Measurements from ENCODE around the gene RERG.
"Not testable (repeated sequence)": the region's sequence is repeated elsewhere in the genome, so short reads cannot be mapped to it uniquely, and the experiment has no call there.

Gene RERG

DNA sequence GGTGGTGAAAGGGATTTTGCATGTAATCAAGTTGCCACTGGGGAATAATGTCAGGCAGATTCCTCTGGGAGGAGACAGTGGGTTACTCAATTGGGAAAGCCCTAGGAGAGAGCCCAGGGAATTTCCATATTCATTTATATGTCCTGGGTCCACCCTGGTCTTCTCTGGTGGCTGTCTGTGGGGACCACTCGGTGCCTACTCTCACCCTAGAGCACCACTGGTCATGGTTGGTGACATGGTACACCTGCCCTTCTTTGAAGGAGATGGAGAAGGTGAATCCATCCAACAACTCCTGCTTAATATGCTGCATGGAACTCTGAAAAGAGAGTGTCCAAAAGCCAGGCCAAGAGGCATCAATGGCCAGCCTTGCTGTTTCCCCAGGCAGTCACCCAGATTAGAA is 12.8 kb upstream of the RERG start:
- Histone ChIP-seq H3K4me3 (ENCODE audit: low read depth, low read length) (no peak overlapping the region), H3K36me3 (ENCODE audit: control insufficient read depth, insufficient read depth, low read length) (no peaks in the 10 kb centered on the region), H3K9me3 (ENCODE audit: control insufficient read depth, insufficient read depth, low read length) (no peaks in the 10 kb centered on the region), H3K27me3 (ENCODE audit: control insufficient read depth, insufficient read depth, low read length) (no peaks in the 10 kb centered on the region), H3K9ac (ENCODE audit: low read depth, low read length) (no peak overlapping the region), H3K4me1 (ENCODE audit: control insufficient read depth, insufficient read depth, low read length) (no peaks in the 10 kb centered on the region)

DNA sequence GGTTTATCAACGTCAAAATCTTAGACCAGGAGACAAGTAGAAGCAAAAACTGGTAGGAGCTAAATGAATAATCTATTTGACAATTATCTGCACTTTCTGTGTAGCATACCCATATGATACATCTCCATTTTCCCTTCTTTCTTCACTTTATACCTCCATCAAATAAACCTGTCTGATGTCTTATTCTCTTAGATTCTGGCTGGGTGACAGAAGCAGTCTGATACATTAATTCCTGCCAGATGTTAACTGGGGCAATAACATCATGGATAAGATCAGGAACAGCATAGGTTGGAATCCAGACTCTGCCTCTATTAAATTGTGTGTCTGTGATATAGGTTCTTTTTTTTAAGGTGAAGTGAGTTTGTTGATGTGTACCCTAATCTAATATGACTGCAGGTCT is 11.7 kb upstream of the RERG start:
- no peaks in the 10 kb centered on the region for H3K9me3 ChIP-seq (ENCODE audit: control insufficient read depth, insufficient read depth, low read length)
- no peaks in the 10 kb centered on the region for H3K27me3 ChIP-seq (ENCODE audit: control insufficient read depth, insufficient read depth, low read length)
- H3K4me1 ChIP-seq (ENCODE audit: control insufficient read depth, insufficient read depth, low read length) = no peaks in the 10 kb centered on the region
- no peaks in the 10 kb centered on the region for H3K36me3 ChIP-seq (ENCODE audit: control insufficient read depth, insufficient read depth, low read length)
- H3K4me3 ChIP-seq (ENCODE audit: low read depth, low read length) = no peak overlapping the region
- no peak overlapping the region for H3K9ac ChIP-seq (ENCODE audit: low read depth, low read length)

DNA sequence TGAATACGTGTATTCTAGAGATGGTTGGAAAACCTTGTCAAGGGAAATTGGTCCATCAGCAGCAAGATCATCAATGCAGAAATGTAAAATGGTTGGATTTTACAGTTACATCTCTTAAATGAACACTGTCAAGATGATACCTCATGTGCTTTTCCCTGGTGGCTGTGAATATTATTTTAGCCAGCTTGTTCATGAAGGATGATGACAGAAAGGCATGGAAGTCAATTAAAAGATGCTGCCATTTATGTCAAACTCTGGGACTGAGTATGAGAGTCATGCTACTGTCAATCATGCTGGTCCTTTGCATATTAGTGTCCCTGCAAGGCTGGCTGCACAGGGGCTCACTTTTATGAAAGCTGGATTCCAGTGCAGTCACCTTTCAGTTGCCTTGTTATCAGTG is 10.3 kb upstream of the RERG start:
- Histone ChIP-seq H3K36me3 (ENCODE audit: control insufficient read depth, insufficient read depth, low read length) (no peaks in the 10 kb centered on the region), H3K9me3 (ENCODE audit: control insufficient read depth, insufficient read depth, low read length) (no peaks in the 10 kb centered on the region), H3K9ac (ENCODE audit: low read depth, low read length) (no peak overlapping the region), H3K4me3 (ENCODE audit: low read depth, low read length) (no peak overlapping the region), H3K4me1 (ENCODE audit: control insufficient read depth, insufficient read depth, low read length) (no peaks in the 10 kb centered on the region), H3K27me3 (ENCODE audit: control insufficient read depth, insufficient read depth, low read length) (no peaks in the 10 kb centered on the region)

DNA sequence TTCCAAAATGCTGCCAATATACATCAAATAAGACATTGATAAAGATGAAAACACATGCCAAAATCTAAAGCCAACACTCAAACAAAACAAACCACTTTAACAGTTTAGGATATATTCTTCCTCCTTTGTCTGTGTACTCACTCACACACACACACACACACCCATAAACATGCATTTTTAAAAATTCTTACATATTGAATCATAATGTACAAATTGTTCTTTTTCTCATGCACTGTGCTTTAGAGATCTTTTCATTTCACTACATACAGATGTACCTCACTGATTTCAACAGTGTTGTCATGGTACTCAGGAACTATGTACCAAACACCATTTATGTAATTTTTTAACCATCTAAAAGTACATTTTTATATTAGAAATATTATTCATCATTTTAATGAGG is 9.5 kb upstream of the RERG start:
- no peaks in the 10 kb centered on the region for H3K27me3 ChIP-seq (ENCODE audit: control insufficient read depth, insufficient read depth, low read length)
- no peaks in the 10 kb centered on the region for H3K9me3 ChIP-seq (ENCODE audit: control insufficient read depth, insufficient read depth, low read length)
- no peak overlapping the region for H3K4me3 ChIP-seq (ENCODE audit: low read depth, low read length)
- H3K36me3 ChIP-seq (ENCODE audit: control insufficient read depth, insufficient read depth, low read length) = no peaks in the 10 kb centered on the region
- H3K9ac ChIP-seq (ENCODE audit: low read depth, low read length) = no peak overlapping the region
- H3K4me1 ChIP-seq (ENCODE audit: control insufficient read depth, insufficient read depth, low read length) = no peaks in the 10 kb centered on the region

DNA sequence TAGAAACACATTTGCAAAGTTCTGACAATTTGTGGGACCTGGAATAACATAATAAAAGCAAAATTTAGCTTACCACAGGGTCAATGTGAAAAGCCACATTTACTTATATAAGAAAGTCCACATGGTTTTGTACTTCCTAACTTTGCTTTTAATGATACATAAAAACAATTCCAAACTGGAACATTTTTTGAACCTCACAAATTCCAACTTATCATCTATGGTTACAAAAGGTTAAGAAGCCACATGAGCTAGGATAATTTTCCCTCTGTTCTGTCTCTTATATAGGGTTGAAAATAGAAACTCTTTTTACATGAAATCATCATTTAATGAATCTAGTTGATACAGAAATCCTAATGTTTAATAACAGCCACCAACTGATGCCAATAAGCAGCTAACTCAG is 8.9 kb upstream of the RERG start:
- Histone ChIP-seq H3K4me3 (ENCODE audit: low read depth, low read length) (no peak overlapping the region), H3K4me1 (ENCODE audit: control insufficient read depth, insufficient read depth, low read length) (no peaks in the 10 kb centered on the region), H3K9me3 (ENCODE audit: control insufficient read depth, insufficient read depth, low read length) (no peaks in the 10 kb centered on the region), H3K9ac (ENCODE audit: low read depth, low read length) (no peak overlapping the region), H3K36me3 (ENCODE audit: control insufficient read depth, insufficient read depth, low read length) (no peaks in the 10 kb centered on the region), H3K27me3 (ENCODE audit: control insufficient read depth, insufficient read depth, low read length) (no peaks in the 10 kb centered on the region)

DNA sequence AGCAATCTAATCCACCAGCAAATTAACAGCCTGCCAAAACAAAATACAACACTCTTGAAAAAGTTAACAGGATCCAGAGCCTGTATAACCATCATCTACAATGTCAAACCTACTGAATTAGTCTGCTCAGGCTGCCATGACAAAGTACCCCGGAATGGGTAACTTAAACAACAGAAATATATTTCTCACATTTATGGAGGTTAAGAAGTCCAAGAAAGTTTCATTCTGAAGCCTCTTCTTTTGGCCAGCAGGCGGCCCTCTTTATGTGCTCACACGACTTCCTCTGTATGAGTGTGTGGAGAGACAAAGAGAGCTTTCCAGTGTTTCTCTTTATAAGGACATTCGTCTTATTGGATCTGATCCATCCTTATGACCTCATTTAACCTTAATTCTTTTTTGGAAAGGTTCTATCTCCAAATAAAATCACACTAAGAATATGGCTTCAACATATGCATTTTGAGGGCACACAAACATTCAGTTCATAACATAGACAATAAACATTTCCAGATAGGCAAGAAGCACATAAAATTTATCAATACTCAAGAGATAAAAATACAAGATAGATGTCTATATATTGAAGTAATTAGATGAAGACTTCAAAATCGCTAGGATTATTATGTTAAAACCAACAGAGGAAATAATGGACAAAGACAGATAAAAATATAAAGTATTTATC is 5.9 kb upstream of the RERG start:
- Histone ChIP-seq H3K9me3 (ENCODE audit: control insufficient read depth, insufficient read depth, low read length) (no peaks in the 10 kb centered on the region), H3K4me3 (ENCODE audit: low read depth, low read length) (no peak overlapping the region), H3K4me1 (ENCODE audit: control insufficient read depth, insufficient read depth, low read length) (no peaks in the 10 kb centered on the region), H3K9ac (ENCODE audit: low read depth, low read length) (no peak overlapping the region), H3K36me3 (ENCODE audit: control insufficient read depth, insufficient read depth, low read length) (no peaks in the 10 kb centered on the region), H3K27me3 (ENCODE audit: control insufficient read depth, insufficient read depth, low read length) (peaks cover 8% of the 10 kb centered on the region)

DNA sequence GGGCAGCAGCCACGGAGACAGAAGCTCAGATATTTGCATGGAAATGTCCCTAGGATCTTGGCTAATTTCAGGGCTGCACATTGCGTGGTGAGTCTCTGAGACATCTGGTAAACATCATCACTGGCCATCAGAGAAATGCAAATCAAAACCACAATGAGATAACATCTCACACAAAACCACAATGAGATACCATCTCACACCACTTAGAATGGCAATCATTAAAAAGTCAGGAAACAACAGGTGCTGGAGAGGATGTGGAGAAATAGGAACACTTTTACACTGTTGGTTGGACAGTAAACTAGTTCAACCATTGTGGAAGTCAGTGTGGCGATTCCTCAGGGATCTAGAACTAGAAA is 4.6 kb upstream of the RERG start:
- H3K4me3 ChIP-seq (ENCODE audit: low read depth, low read length); H3K9ac ChIP-seq (ENCODE audit: low read depth, low read length); H3K36me3 ChIP-seq (ENCODE audit: control insufficient read depth, insufficient read depth, low read length); H3K9me3 ChIP-seq (ENCODE audit: control insufficient read depth, insufficient read depth, low read length); H3K4me1 ChIP-seq (ENCODE audit: control insufficient read depth, insufficient read depth, low read length): not testable (repeated sequence)
- H3K27me3 ChIP-seq (ENCODE audit: control insufficient read depth, insufficient read depth, low read length) = peaks cover 19% of the 10 kb centered on the region

DNA sequence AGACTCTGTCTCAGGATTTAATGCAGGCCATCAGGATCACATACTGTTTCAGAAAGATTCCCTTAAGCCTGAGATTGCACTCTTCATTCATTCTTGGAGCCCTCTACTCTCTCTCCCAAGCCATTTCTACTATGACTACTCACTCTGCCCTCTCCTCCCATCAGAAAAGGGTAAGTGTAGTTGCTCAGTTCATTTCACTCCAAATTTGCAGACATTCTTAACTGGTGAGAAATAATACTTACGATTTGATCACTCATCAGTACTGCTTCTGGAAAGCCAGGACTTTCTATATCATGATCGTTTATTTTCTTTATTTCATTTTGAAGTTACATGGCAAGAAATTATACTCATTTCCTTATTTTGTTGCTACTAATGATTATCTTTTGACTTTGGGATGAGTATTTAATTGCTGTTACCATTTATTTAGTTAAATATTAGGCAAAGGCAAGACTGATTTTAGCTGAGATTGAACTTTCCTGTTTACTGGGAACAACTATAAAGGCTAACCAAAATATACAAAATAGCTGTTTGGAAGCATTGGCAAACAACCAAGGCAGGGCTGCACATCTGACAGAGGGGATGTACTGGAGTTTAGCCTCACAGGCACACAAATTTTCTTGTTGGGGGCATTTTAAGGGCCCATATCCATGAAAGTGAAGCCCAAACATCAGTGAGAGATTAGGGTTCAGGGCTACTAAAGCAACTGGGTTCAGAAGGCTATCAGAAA is 4.1 kb upstream of the RERG start:
- Histone ChIP-seq H3K9ac (ENCODE audit: low read depth, low read length) (no peak overlapping the region), H3K9me3 (ENCODE audit: control insufficient read depth, insufficient read depth, low read length) (no peaks in the 10 kb centered on the region), H3K4me3 (ENCODE audit: low read depth, low read length) (no peak overlapping the region), H3K36me3 (ENCODE audit: control insufficient read depth, insufficient read depth, low read length) (no peaks in the 10 kb centered on the region), H3K4me1 (ENCODE audit: control insufficient read depth, insufficient read depth, low read length) (peaks cover 4% of the 10 kb centered on the region), H3K27me3 (ENCODE audit: control insufficient read depth, insufficient read depth, low read length) (peaks cover 24% of the 10 kb centered on the region)

DNA sequence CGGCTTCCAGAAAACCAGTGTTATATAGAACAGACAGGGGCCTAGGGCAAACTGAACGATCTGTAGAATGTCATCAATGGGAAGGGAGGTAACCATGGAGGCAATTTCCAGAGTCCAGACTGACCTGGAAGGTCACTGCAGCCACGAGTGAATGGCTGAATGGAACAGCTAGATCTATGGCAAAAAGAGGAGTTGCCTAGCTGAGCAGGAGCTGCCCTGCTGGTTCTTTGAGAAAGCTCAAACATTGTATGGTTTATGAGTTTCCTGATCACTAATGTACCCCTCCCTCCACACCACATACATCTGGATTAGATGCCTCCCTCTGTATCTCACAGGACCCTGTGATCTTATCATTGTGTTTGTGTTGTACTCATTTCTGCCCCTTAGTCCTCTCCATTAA is 1.0 kb upstream of the RERG start:
- Histone ChIP-seq H3K36me3 (ENCODE audit: control insufficient read depth, insufficient read depth, low read length) (no peaks in the 10 kb centered on the region), H3K4me1 (ENCODE audit: control insufficient read depth, insufficient read depth, low read length) (peaks cover 4% of the 10 kb centered on the region), H3K9ac (ENCODE audit: low read depth, low read length) (no peak overlapping the region), H3K27me3 (ENCODE audit: control insufficient read depth, insufficient read depth, low read length) (peaks cover 29% of the 10 kb centered on the region), H3K4me3 (ENCODE audit: low read depth, low read length) (no peak overlapping the region), H3K9me3 (ENCODE audit: control insufficient read depth, insufficient read depth, low read length) (no peaks in the 10 kb centered on the region)

DNA sequence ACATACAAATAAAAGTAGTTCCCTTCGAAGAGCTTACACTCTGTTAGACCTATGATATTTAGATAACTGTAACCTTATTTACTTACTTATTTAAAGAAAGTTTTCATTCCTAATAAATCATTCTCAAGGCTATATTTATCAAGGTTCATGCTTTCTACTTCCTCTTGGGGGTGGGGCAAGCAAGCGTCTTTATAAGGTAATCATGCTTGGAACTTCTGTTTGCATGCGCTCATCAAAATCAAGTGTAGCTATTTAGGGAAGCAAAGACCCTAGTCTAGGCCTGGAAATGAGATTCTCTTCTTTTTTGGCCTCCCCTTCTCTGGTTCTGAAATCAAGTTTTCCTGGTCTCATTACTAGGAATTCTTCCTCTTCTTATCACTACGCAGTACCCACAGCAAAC is 766 bp downstream of the RERG start:
- no peaks in the 10 kb centered on the region for H3K9me3 ChIP-seq (ENCODE audit: control insufficient read depth, insufficient read depth, low read length)
- H3K27me3 ChIP-seq (ENCODE audit: control insufficient read depth, insufficient read depth, low read length) = peaks cover 29% of the 10 kb centered on the region
- H3K4me1 ChIP-seq (ENCODE audit: control insufficient read depth, insufficient read depth, low read length) = peaks cover 4% of the 10 kb centered on the region
- no peaks in the 10 kb centered on the region for H3K36me3 ChIP-seq (ENCODE audit: control insufficient read depth, insufficient read depth, low read length)
- no peak overlapping the region for H3K9ac ChIP-seq (ENCODE audit: low read depth, low read length)
- H3K4me3 ChIP-seq (ENCODE audit: low read depth, low read length) = peak overlapping the region; percentile 49

DNA sequence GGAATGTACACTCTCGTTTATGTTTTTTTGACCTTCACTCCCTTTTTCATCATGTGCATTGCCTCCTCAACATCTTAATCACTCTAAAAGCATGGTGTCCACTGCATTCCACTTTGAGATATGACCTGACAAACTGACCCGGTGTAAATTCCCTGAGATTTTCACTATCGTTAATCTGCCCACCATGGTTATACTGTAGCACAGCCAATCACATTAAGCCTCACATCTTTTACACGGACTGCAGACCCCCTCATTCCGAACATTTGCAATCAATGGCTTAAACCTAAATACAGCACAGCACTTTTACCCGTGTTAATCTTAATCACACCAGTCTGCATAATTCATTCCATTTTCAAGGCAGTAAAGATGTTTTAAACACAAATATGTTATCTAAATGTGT is 2.4 kb downstream of the RERG start:
- Histone ChIP-seq H3K27me3 (ENCODE audit: control insufficient read depth, insufficient read depth, low read length) (peaks cover 29% of the 10 kb centered on the region), H3K36me3 (ENCODE audit: control insufficient read depth, insufficient read depth, low read length) (no peaks in the 10 kb centered on the region), H3K9ac (ENCODE audit: low read depth, low read length) (no peak overlapping the region), H3K4me3 (ENCODE audit: low read depth, low read length) (no peak overlapping the region), H3K4me1 (ENCODE audit: control insufficient read depth, insufficient read depth, low read length) (peaks cover 4% of the 10 kb centered on the region), H3K9me3 (ENCODE audit: control insufficient read depth, insufficient read depth, low read length) (no peaks in the 10 kb centered on the region)

DNA sequence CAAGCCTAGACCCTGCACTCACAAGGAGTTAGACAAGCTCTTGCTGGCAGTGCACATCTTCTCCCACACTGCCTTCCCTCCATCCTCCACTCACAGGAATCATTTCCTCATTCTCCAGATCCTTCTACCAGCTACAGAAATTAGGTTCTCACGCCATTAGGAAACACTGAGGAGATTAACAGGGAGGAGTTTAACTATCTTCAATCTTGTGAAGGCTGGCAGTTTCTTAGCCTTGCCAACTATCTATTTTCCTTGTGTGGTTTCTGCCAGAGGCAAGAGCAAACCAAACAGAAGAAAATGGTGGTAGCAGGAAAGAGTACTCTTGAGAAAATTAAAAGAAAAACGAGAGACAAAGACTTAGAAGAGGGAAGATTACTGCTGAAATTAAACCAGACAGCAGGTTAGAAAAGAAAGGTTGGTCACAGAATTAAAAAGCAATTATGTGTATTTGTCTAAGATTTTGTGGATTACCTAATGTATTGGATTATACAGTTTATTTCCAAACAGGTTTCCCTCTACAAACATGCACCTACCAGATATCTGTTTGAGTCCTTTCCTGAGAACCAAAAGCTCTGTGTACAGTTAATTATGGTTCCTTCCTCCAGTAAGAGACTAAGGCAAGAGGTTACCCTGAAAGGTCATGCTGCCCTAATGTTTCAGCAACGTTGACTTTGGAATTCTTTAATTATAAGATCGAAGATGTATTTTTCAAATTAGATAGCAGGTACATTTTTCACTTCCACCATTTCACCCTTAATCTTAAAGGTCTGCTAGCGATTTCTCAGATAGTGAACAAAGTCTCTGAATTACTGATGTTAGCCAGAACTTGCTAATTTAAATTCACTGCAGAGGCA is 5.0 kb downstream of the RERG start:
- no peak overlapping the region for H3K9ac ChIP-seq (ENCODE audit: low read depth, low read length)
- no peaks in the 10 kb centered on the region for H3K36me3 ChIP-seq (ENCODE audit: control insufficient read depth, insufficient read depth, low read length)

More for the DNA sequence above, 5.0 kb downstream of the RERG start:
- Histone ChIP-seq H3K4me1 (ENCODE audit: control insufficient read depth, insufficient read depth, low read length) (peaks cover 4% of the 10 kb centered on the region), H3K27me3 (ENCODE audit: control insufficient read depth, insufficient read depth, low read length) (peaks cover 13% of the 10 kb centered on the region), H3K4me3 (ENCODE audit: low read depth, low read length) (no peak overlapping the region), H3K9me3 (ENCODE audit: control insufficient read depth, insufficient read depth, low read length) (no peaks in the 10 kb centered on the region)
